ES-I3 (cell line): ENCODE measurements around the gene CHAF1B.

Experiments
- H3K36me3 ChIP-seq: 2 replicates; pipeline ENCODE4 v1.6.1; 2013; ENCODE audit warnings: mild to moderate bottlenecking, low read length, control low read depth, moderate library complexity; ENCODE audit not compliant: insufficient read depth
- H3K4me1 ChIP-seq: 2 replicates; pipeline ENCODE4 v1.6.1; 2013; ENCODE audit warnings: mild to moderate bottlenecking, control low read depth, low read length; ENCODE audit not compliant: insufficient read depth
- H3K9ac ChIP-seq: 2 replicates; pipeline ENCODE4 v1.6.1; 2013; ENCODE audit warnings: low read depth, mild to moderate bottlenecking, low read length, moderate library complexity
- H3K9me3 ChIP-seq: 2 replicates; pipeline ENCODE4 v1.6.1; 2013; ENCODE audit warnings: mild to moderate bottlenecking, low read length, moderate library complexity; ENCODE audit not compliant: control insufficient read depth, insufficient read depth

Gene CHAF1B

GRCh38 chr21:36454093-36454531 lies 68.9 kb downstream of the CHAF1B start:
- Histone ChIP-seq H3K4me1 (peaks cover 13% of the 10 kb centered on the region; the same call in 1 of the 2 replicates), H3K36me3 (no peaks in the 10 kb centered on the region), H3K9me3 (no peaks in the 10 kb centered on the region), H3K9ac (no peak overlapping the region)

DNA sequence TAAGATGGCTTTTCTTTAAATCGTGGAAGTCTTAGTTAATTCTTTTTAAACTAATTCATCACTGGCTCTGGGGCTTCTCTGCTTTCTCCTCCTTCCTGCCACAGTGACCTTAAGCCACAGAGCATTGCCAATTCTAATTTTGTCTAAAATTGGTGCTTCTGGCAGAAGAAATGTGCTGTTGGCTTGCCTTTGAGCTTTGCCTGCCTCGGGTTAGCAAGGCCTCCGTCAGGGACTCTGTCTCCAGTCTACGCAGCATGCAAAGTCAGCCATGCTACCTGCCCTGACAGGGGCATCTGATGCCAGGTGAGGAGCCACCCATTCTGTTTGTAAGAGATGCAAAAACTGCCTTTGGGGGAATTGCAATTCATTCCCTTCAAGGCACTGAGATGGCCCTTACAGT lies 69.5 kb downstream of the CHAF1B start:
- peaks cover 13% of the 10 kb centered on the region; the same call in 1 of the 2 replicates for H3K4me1 ChIP-seq
- no peaks in the 10 kb centered on the region for H3K36me3 ChIP-seq
- no peak overlapping the region for H3K9ac ChIP-seq
- H3K9me3 ChIP-seq, result no peaks in the 10 kb centered on the region

- Histone ChIP-seq H3K36me3 (no peaks in the 10 kb centered on the region), H3K4me1 (peaks cover 15% of the 10 kb centered on the region), H3K9me3 (no peaks in the 10 kb centered on the region), H3K9ac (no peak overlapping the region)
Measured at GRCh38 chr21:36456729-36457414, 71.7 kb downstream of the CHAF1B start.

DNA sequence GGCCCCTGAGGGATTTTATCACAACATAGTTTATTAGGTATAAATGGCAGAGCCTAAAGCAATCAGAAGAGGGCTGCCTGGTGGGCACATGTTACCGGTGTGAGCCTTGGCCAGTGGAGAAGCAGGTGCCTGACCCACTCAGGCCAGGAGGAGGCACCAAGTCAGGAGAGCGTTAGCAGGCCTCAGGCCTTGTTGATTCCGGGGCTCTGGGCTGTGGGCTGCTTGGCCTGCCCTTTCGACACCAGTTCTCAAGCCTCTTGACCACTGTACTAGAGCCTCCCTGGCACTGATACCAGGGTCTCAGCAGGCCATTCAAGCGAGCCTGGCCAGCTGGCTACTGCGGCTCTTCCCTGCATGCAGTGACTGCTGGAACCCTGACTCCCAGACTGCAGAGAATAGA lies 73.9 kb downstream of the CHAF1B start:
- Histone ChIP-seq H3K9me3 (no peaks in the 10 kb centered on the region), H3K9ac (no peak overlapping the region), H3K4me1 (peaks cover 17% of the 10 kb centered on the region), H3K36me3 (no peaks in the 10 kb centered on the region)

GRCh38 chr21:36460866-36461265 lies 75.7 kb downstream of the CHAF1B start:
- Histone ChIP-seq H3K36me3 (no peaks in the 10 kb centered on the region), H3K9ac (no peak overlapping the region), H3K4me1 (peaks cover 12% of the 10 kb centered on the region), H3K9me3 (no peaks in the 10 kb centered on the region)

- H3K9ac ChIP-seq, result no peak overlapping the region
- H3K4me1 ChIP-seq, result peaks cover 13% of the 10 kb centered on the region
- no peaks in the 10 kb centered on the region for H3K9me3 ChIP-seq
- no peaks in the 10 kb centered on the region for H3K36me3 ChIP-seq
Measured at GRCh38 chr21:36461277-36461917, 76.2 kb downstream of the CHAF1B start.

- peaks cover 13% of the 10 kb centered on the region for H3K4me1 ChIP-seq
- no peak overlapping the region for H3K9ac ChIP-seq
- no peaks in the 10 kb centered on the region for H3K9me3 ChIP-seq
- H3K36me3 ChIP-seq, result no peaks in the 10 kb centered on the region
Measured at GRCh38 chr21:36461918-36462486, 76.8 kb downstream of the CHAF1B start.

- H3K9ac ChIP-seq, result no peak overlapping the region
- no peaks in the 10 kb centered on the region for H3K9me3 ChIP-seq
- peaks cover 13% of the 10 kb centered on the region for H3K4me1 ChIP-seq
- H3K36me3 ChIP-seq, result no peaks in the 10 kb centered on the region
Measured at GRCh38 chr21:36463204-36463603, 78.0 kb downstream of the CHAF1B start.

- H3K9ac ChIP-seq, result no peak overlapping the region
- no peaks in the 10 kb centered on the region for H3K36me3 ChIP-seq
- H3K4me1 ChIP-seq, result peaks cover 13% of the 10 kb centered on the region
- H3K9me3 ChIP-seq, result no peaks in the 10 kb centered on the region
Measured at GRCh38 chr21:36463991-36464390, 78.8 kb downstream of the CHAF1B start.

GRCh38 chr21:36464590-36464989 lies 79.4 kb downstream of the CHAF1B start:
- H3K9me3 ChIP-seq, result no peaks in the 10 kb centered on the region
- H3K36me3 ChIP-seq, result no peaks in the 10 kb centered on the region
- no peak overlapping the region for H3K9ac ChIP-seq
- H3K4me1 ChIP-seq, result peaks cover 13% of the 10 kb centered on the region

GRCh38 chr21:36465478-36465877 lies 80.3 kb downstream of the CHAF1B start:
- H3K36me3 ChIP-seq, result no peaks in the 10 kb centered on the region
- H3K9ac ChIP-seq, result no peak overlapping the region
- H3K9me3 ChIP-seq, result no peaks in the 10 kb centered on the region
- peaks cover 16% of the 10 kb centered on the region for H3K4me1 ChIP-seq

DNA sequence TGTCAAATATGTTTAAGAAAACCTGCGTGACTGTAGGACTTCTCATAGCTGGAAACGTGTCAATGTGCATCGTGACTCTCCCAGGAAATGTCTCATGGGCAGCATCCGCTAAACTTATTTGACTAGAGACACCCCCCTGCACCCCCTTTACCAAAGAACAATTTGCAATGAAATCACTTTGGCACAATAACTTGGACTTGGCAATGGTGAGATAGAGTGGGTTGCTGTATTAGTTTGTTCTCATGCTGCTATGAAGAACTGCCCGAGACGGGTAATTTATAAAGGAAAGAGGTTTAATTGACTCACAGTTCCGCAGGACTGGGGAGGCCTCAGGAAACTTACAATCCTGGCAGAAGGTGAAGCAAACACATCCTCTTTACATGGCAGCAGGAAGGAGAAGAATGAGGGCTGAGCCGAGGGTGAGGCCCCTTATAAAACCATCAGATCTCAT lies 80.9 kb downstream of the CHAF1B start:
- peaks cover 19% of the 10 kb centered on the region for H3K4me1 ChIP-seq
- H3K36me3 ChIP-seq, result no peaks in the 10 kb centered on the region
- no peak overlapping the region for H3K9ac ChIP-seq
- no peaks in the 10 kb centered on the region for H3K9me3 ChIP-seq
